B cell (primary cell): Measurements from ENCODE around the gene EYS. TPM values are rescaled to one million over a fixed set of nuclear protein-coding genes. Genes with fewer than 3 reads are reported as not detected.

Source experiments
- ATAC-seq: fragments of 200-7000 bp; cut with Tn5 transposase; one replicate; pipeline ENCODE4 v1.10.0; 2021; ENCODE audit warnings: low read depth, mild to moderate bottlenecking, moderate number of reproducible peaks, moderate library complexity
- CTCF ChIA-PET: fragments of 350-600 bp; sonication (Branson Sonifier 250); formaldehyde crosslinking; loops from one replicate; lab custom pipeline; 2021; ENCODE audit warnings: antibody characterized with exemption, inconsistent platforms; lab: Charles Lee
- POLR2A ChIA-PET: fragments of 350-600 bp; sonication (Branson Sonifier 250); formaldehyde crosslinking; loops from one replicate; lab custom pipeline; 2021; ENCODE audit warnings: antibody characterized with exemption; lab: Charles Lee
- DNase-seq: peaks from one replicate; pipeline ENCODE4 v3.0.0; 2013
- H2AFZ ChIP-seq: 2 replicates; pipeline ENCODE4 v1.6.1; 2012; ENCODE audit warnings: mild to moderate bottlenecking, low read depth, low read length; ENCODE audit not compliant: insufficient read depth, poor library complexity, severe bottlenecking
- H3K27ac ChIP-seq, 2 donors: 1 replicate in 1 of 2; 2 replicates in 1 of 2; pipeline ENCODE4 v1.5.1; 2012 to 2013; ENCODE audit warnings: low read length in 2 of 2, mild to moderate bottlenecking in 2 of 2, moderate library complexity in 1 of 2
- H3K27me3 ChIP-seq, 4 experiments: fragments of 200-600 bp in 1 of 4; sonication (generic) in 1 of 4; replicated peaks in 1 of 4; 1 replicate in 2 of 4; 2 replicates in 2 of 4; pipeline versions ENCODE4 v1.6.1 to v1.7.0; 2013 to 2016; ENCODE audit warnings: low read length in 3 of 4, mild to moderate bottlenecking in 2 of 4, mixed read lengths in 1 of 4, moderate library complexity in 1 of 4; ENCODE audit not compliant: insufficient read depth in 4 of 4, control insufficient read depth in 3 of 4; ENCODE audit errors: control extremely low read depth in 1 of 4
- H3K36me3 ChIP-seq, 2 experiments: replicated peaks in 1 of 2; 1 replicate in 1 of 2; 2 replicates in 1 of 2; pipeline versions ENCODE4 v1.6.1 to v1.7.1; 2013; ENCODE audit warnings: low read length in 1 of 2; ENCODE audit not compliant: insufficient read depth in 2 of 2, control insufficient read depth in 1 of 2; ENCODE audit errors: control extremely low read depth in 1 of 2, extremely low read depth in 1 of 2
- H3K4me1 ChIP-seq, 2 donors: fragments of 200-600 bp in 1 of 2; sonication (generic) in 1 of 2; 1 replicate in 1 of 2; 2 replicates in 1 of 2; pipeline versions ENCODE4 v1.5.1 to v1.6.1; 2013 to 2017; ENCODE audit warnings: low read length in 2 of 2; ENCODE audit not compliant: control insufficient read depth in 2 of 2, insufficient read depth in 2 of 2
- H3K4me2 ChIP-seq: replicated peaks from 2 replicates; pipeline ENCODE3; 2012; ENCODE audit warnings: mild to moderate bottlenecking, low read depth, low read length; ENCODE audit not compliant: poor library complexity, severe bottlenecking
- H3K4me3 ChIP-seq, 5 experiments: fragments of 200-600 bp in 1 of 5; sonication (generic) in 1 of 5; 1 replicate in 3 of 5; 2 replicates in 2 of 5; pipeline versions ENCODE4 v1.5.1 to v1.7.0; 2011 to 2016; ENCODE audit warnings: low read length in 4 of 5, mild to moderate bottlenecking in 4 of 5, low read depth in 2 of 5, control low read depth in 1 of 5, moderate library complexity in 1 of 5; ENCODE audit not compliant: insufficient read depth in 1 of 5; ENCODE audit errors: control extremely low read depth in 1 of 5, extremely low read depth in 1 of 5
- H3K79me2 ChIP-seq: fragments of 200-600 bp; sonication (generic); one replicate; pipeline ENCODE4 v1.6.0; 2016; ENCODE audit warnings: low read length; ENCODE audit not compliant: control insufficient read depth, insufficient read depth
- H3K9ac ChIP-seq: fragments of 200-600 bp; sonication (generic); 2 replicates; pipeline ENCODE4 v1.6.1; 2017; ENCODE audit warnings: mild to moderate bottlenecking, low read length, moderate library complexity
- H3K9me3 ChIP-seq, 3 donors: one replicate each; pipeline versions ENCODE4 v1.6.1 to v1.7.1; 2013; ENCODE audit warnings: low read length in 2 of 3; ENCODE audit not compliant: control insufficient read depth in 2 of 3, insufficient read depth in 1 of 3; ENCODE audit errors: control extremely low read depth in 1 of 3
- H4K20me1 ChIP-seq: 2 replicates; pipeline ENCODE4 v1.6.0; 2012; ENCODE audit warnings: mild to moderate bottlenecking, low read length; ENCODE audit not compliant: insufficient read depth, control insufficient read depth, poor library complexity, severe bottlenecking
- H3K27ac Mint-ChIP-seq: one replicate; pipeline ENCODE4 v1.8.0; 2021; ENCODE audit warnings: mixed read lengths
- H3K27me3 Mint-ChIP-seq: one replicate; pipeline ENCODE4 v1.8.0; 2021; ENCODE audit warnings: mixed read lengths
- H3K4me1 Mint-ChIP-seq: one replicate; pipeline ENCODE4 v1.8.0; 2021; ENCODE audit warnings: mixed read lengths
- H3K4me3 Mint-ChIP-seq: one replicate; pipeline ENCODE4 v1.8.0; 2021; ENCODE audit warnings: mixed read lengths
- H3K9me3 Mint-ChIP-seq: one replicate; pipeline ENCODE4 v1.8.0; 2022; ENCODE audit warnings: mixed read lengths; ENCODE audit not compliant: insufficient read depth
- EZH2 ChIP-seq: IDR thresholded peaks from 2 replicates; pipeline ENCODE4 v1.6.1; 2012; ENCODE audit warnings: borderline replicate concordance, low read depth, mild to moderate bottlenecking, moderate library complexity, low read length; ENCODE audit not compliant: insufficient read depth, poor library complexity, severe bottlenecking
- WGBS: methylation state at CpG from one replicate; pipeline ENCODE4 v1.1.5; 2013; ENCODE audit warnings: missing lambda C conversion rate; ENCODE audit not compliant: insufficient coverage; 5-methylcytosine and 5-hydroxymethylcytosine counted together
- intact Hi-C: fragments of 100-400 bp; cut with micrococcal nuclease; formaldehyde crosslinking; loops from one replicate; pipeline ENCODE4 v1.10.0; 2022
- polyA plus RNA-seq: library from polyadenylated mRNA; depleted of rRNA; stranded (reverse); fragments of >200 nt; gene quantifications from 2 replicates; pipeline ENCODE4 v1.2.3, GENCODE V29; 2012
- total RNA-seq, 2 donors: library from RNA; stranded (reverse); fragments of 120-200 nt in 1 of 2; gene quantifications; 1 replicate in 1 of 2; 2 replicates in 1 of 2; pipeline versions ENCODE4 v1.2.3 to v1.2.4, GENCODE V29; 2013 to 2022
- TF ChIP-seq, protein P1 (sequence below): fragments of 200-600 bp; IDR thresholded peaks from one replicate; pipeline ENCODE4 v1.8.0; 2022; ENCODE audit warnings: antibody characterized with exemption, mild to moderate bottlenecking

EYS gene
- total and polyA plus RNA-seq, 2 donors (not counting 1 experiment from before 2014, with no cell fraction given) = not detected

GRCh38 chr6:65191471-65191870 is 515.6 kb downstream of the EYS start:
- ChIA-PET POLR2A (no interaction called here), CTCF (no interaction called here)
- H3K4me3 ChIP-seq = no peak overlapping the region
- H3K27ac ChIP-seq = no peak overlapping the region
- H2AFZ ChIP-seq = no peak overlapping the region
- DNase-seq (no peak), ATAC-seq (no peak)
- no peaks in the 10 kb centered on the region for H3K79me2 ChIP-seq
- WGBS = no CpG with 5 or more reads among the region's 2 CpGs
- H3K27me3 Mint-ChIP-seq = no peaks in the 10 kb centered on the region
- no peaks in the 10 kb centered on the region for H3K27me3 ChIP-seq
- H3K27ac Mint-ChIP-seq = no peak overlapping the region
- H3K4me3 Mint-ChIP-seq = no peak overlapping the region
- H3K4me2 ChIP-seq = no peak overlapping the region
- TF ChIP-seq, protein P1, sequence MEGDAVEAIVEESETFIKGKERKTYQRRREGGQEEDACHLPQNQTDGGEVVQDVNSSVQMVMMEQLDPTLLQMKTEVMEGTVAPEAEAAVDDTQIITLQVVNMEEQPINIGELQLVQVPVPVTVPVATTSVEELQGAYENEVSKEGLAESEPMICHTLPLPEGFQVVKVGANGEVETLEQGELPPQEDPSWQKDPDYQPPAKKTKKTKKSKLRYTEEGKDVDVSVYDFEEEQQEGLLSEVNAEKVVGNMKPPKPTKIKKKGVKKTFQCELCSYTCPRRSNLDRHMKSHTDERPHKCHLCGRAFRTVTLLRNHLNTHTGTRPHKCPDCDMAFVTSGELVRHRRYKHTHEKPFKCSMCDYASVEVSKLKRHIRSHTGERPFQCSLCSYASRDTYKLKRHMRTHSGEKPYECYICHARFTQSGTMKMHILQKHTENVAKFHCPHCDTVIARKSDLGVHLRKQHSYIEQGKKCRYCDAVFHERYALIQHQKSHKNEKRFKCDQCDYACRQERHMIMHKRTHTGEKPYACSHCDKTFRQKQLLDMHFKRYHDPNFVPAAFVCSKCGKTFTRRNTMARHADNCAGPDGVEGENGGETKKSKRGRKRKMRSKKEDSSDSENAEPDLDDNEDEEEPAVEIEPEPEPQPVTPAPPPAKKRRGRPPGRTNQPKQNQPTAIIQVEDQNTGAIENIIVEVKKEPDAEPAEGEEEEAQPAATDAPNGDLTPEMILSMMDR = no peak
- TF ChIP-seq EZH2 = no peak
- H3K4me1 ChIP-seq = no peaks in the 10 kb centered on the region
- H3K4me1 Mint-ChIP-seq = no peaks in the 10 kb centered on the region
- no peaks in the 10 kb centered on the region for H3K9me3 Mint-ChIP-seq
- H3K36me3 ChIP-seq = no peaks in the 10 kb centered on the region
- intact Hi-C loops = no loop called here
- H3K9ac ChIP-seq = no peak overlapping the region
- H3K9me3 ChIP-seq = no peaks in the 10 kb centered on the region
- H4K20me1 ChIP-seq = no peaks in the 10 kb centered on the region

DNA sequence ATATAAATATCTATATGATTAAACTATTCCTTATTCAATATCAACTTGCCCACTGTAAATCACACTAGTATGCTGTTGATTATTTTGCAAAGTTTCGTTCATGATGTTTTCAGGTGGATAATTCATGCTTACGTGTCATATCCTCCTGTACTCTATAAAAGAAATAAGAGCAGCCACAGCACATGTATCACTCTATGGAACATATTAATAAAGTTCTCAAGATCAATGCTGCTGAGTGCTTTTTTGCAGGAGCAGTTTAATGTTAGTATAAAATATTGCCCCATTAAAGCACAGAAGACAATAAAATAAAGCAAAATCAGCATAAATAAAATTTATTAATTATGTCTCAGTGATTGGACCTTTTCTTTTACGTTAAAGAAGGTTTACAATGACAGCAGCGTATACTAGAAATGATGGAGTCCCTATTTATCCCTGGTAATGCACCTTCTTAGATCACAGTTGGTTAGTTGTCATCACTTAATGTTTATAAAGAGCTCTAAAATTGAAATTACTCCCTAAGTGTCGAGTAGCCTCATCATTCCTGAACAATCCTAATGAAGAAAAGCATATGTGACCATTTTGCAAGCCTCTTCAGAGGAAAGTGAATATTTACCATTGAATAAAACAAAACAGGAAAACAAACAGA is 517.7 kb downstream of the EYS start:
- POLR2A ChIA-PET = no interaction called here
- DNase-seq = no peak
- no peak overlapping the region for H3K4me3 Mint-ChIP-seq

More for the DNA sequence above, 517.7 kb downstream of the EYS start:
- Histone ChIP-seq H3K9ac (no peak overlapping the region), H3K36me3 (no peaks in the 10 kb centered on the region), H3K27me3 (no peaks in the 10 kb centered on the region), H3K27ac (no peak overlapping the region), H2AFZ (no peak overlapping the region), H3K4me3 (no peak overlapping the region), H3K4me2 (no peak overlapping the region), H3K4me1 (no peaks in the 10 kb centered on the region), H4K20me1 (no peaks in the 10 kb centered on the region), H3K79me2 (no peaks in the 10 kb centered on the region), H3K9me3 (no peaks in the 10 kb centered on the region)
- no CpG with 5 or more reads among the region's 5 CpGs for WGBS
- Mint-ChIP-seq H3K27ac (no peak overlapping the region), H3K9me3 (no peaks in the 10 kb centered on the region), H3K4me1 (no peaks in the 10 kb centered on the region), H3K27me3 (no peaks in the 10 kb centered on the region)
- CTCF ChIA-PET = no interaction called here
- intact Hi-C loops = no loop called here
- TF ChIP-seq, protein P1 = no peak
- TF ChIP-seq EZH2 = no peak
- no peak for ATAC-seq
